WTC11 (cell line): ENCODE data around the gene SLC7A6. TPM values are rescaled to one million over a fixed set of nuclear protein-coding genes. Genes with fewer than 3 reads are reported as not detected.

ENCODE experiments used
- ATAC-seq: fragments of 200-7000 bp; cut with Tn5 transposase; 2 replicates; pipeline ENCODE4 v1.10.0; 2021; ENCODE audit warnings: mild to moderate bottlenecking, moderate library complexity
- CTCF ChIA-PET: fragments of 300-600 bp; sonication (Branson Sonifier 250); formaldehyde crosslinking; loops from one replicate; lab custom pipeline; 2021; ENCODE audit warnings: antibody characterized with exemption; lab: Charles Lee
- POLR2A ChIA-PET: fragments of 350-600 bp; sonication (Branson Sonifier 250); formaldehyde crosslinking; loops from one replicate; lab custom pipeline; 2021; ENCODE audit warnings: antibody characterized with exemption; lab: Charles Lee
- DNase-seq: peaks from one replicate; pipeline ENCODE4 v3.0.0; 2021; ENCODE audit warnings: low spot score
- H3K27ac Mint-ChIP-seq: 2 replicates; pipeline ENCODE4 v1.8.0; 2021; ENCODE audit warnings: mixed read lengths
- H3K27me3 Mint-ChIP-seq: 2 replicates; pipeline ENCODE4 v1.8.0; 2021; ENCODE audit warnings: low read depth, mild to moderate bottlenecking, moderate library complexity, mixed read lengths
- H3K36me3 Mint-ChIP-seq: 2 replicates; pipeline ENCODE4 v1.8.0; 2021; ENCODE audit warnings: mixed read lengths
- H3K4me1 Mint-ChIP-seq: 2 replicates; pipeline ENCODE4 v1.8.0; 2022; ENCODE audit warnings: mixed read lengths
- H3K4me3 Mint-ChIP-seq: 2 replicates; pipeline ENCODE4 v1.8.0; 2021; ENCODE audit warnings: mild to moderate bottlenecking, moderate library complexity, mixed read lengths
- H3K9me3 Mint-ChIP-seq: 2 replicates; pipeline ENCODE4 v1.8.0; 2021; ENCODE audit warnings: mixed read lengths
- AFF4 ChIP-seq: sonication (generic); formaldehyde crosslinking; IDR thresholded peaks from 2 replicates; pipeline ENCODE4 v1.8.1; 2023; ENCODE audit warnings: mild to moderate bottlenecking, missing genetic modification reagents, borderline replicate concordance
- ATF1 ChIP-seq: sonication (generic); formaldehyde crosslinking; IDR thresholded peaks from 2 replicates; pipeline ENCODE4 v1.8.1; 2023; ENCODE audit warnings: mild to moderate bottlenecking, moderate library complexity, missing genetic modification reagents
- ATF2 ChIP-seq: sonication (generic); formaldehyde crosslinking; IDR thresholded peaks from 2 replicates; pipeline ENCODE4 v1.8.1; 2022; ENCODE audit warnings: low read depth, missing genetic modification reagents, borderline replicate concordance
- ATF6 ChIP-seq: sonication (generic); formaldehyde crosslinking; IDR thresholded peaks from 2 replicates; pipeline ENCODE4 v1.8.1; 2023; ENCODE audit warnings: mild to moderate bottlenecking, missing genetic modification reagents
- ELF4 ChIP-seq: sonication (generic); formaldehyde crosslinking; IDR thresholded peaks from 2 replicates; pipeline ENCODE4 v1.8.1; 2022; ENCODE audit warnings: low read depth, mild to moderate bottlenecking, moderate library complexity, missing genetic modification reagents
- ETV6 ChIP-seq: sonication (generic); formaldehyde crosslinking; IDR thresholded peaks from 2 replicates; pipeline ENCODE4 v1.8.1; 2022; ENCODE audit warnings: mild to moderate bottlenecking, missing genetic modification reagents
- GTF2I ChIP-seq: fragments of 250-450 bp; sonication (Bioruptor Pico); conservative IDR thresholded peaks from 2 replicates; pipeline ENCODE4 v1.4.0; 2021; ENCODE audit warnings: mild to moderate bottlenecking
- JAZF1 ChIP-seq: fragments of 250-450 bp; sonication (Bioruptor Pico); IDR thresholded peaks from 2 replicates; pipeline ENCODE4 v1.9.0; 2021; ENCODE audit warnings: moderate library complexity, mild to moderate bottlenecking, inconsistent platforms
- NFATC4 ChIP-seq: fragments of 250-450 bp; sonication (Bioruptor Pico); IDR thresholded peaks from 2 replicates; pipeline ENCODE4 v1.9.0; 2021; ENCODE audit warnings: mild to moderate bottlenecking
- NR3C1 ChIP-seq: sonication (generic); formaldehyde crosslinking; conservative IDR thresholded peaks from 2 replicates; pipeline ENCODE4 v1.8.1; 2023; ENCODE audit warnings: low read depth, mild to moderate bottlenecking, missing genetic modification reagents
- PREB ChIP-seq: sonication (generic); formaldehyde crosslinking; IDR thresholded peaks from 2 replicates; pipeline ENCODE4 v1.8.1; 2022; ENCODE audit warnings: mild to moderate bottlenecking, missing genetic modification reagents, moderate library complexity, borderline replicate concordance
- SMAD3 ChIP-seq: sonication (generic); formaldehyde crosslinking; IDR thresholded peaks from 2 replicates; pipeline ENCODE4 v1.8.0; 2022; ENCODE audit warnings: missing genetic modification reagents, mild to moderate bottlenecking, borderline replicate concordance
- ZNF138 ChIP-seq: sonication (generic); formaldehyde crosslinking; conservative IDR thresholded peaks from 2 replicates; pipeline ENCODE4 v1.8.1; 2022; ENCODE audit warnings: mild to moderate bottlenecking, moderate library complexity, missing genetic modification reagents
- ZNF423 ChIP-seq: fragments of 250-450 bp; sonication (Bioruptor Pico); IDR thresholded peaks from 2 replicates; pipeline ENCODE4 v2.1.2; 2022; ENCODE audit warnings: mild to moderate bottlenecking, moderate library complexity
- ZNF425 ChIP-seq: fragments of 250-450 bp; sonication (Bioruptor Pico); conservative IDR thresholded peaks from 2 replicates; pipeline ENCODE4 v1.9.0; 2021; ENCODE audit warnings: mild to moderate bottlenecking
- ZNF512 ChIP-seq: sonication (generic); formaldehyde crosslinking; IDR thresholded peaks from 2 replicates; pipeline ENCODE4 v1.8.1; 2022; ENCODE audit warnings: missing genetic modification reagents, borderline replicate concordance
- total RNA-seq: library from RNA; stranded (reverse); gene quantifications from 3 replicates; pipeline ENCODE4 v1.2.3, GENCODE V29; 2021
- TF ChIP-seq, protein P1 (sequence below): sonication (generic); formaldehyde crosslinking; IDR thresholded peaks from 2 replicates; pipeline ENCODE4 v1.8.0; 2022; ENCODE audit warnings: mild to moderate bottlenecking, missing genetic modification reagents
- TF ChIP-seq, protein P2 (sequence below): sonication (generic); formaldehyde crosslinking; IDR thresholded peaks from 2 replicates; pipeline ENCODE4 v1.8.1; 2023; ENCODE audit warnings: mild to moderate bottlenecking, missing genetic modification reagents

Gene SLC7A6
- total RNA-seq, 1 experiment from 2014 or later, result 27.4 TPM

- TF ChIP-seq ZNF138 (CRISPR knock-in tag), result no peak
- no peak for TF ChIP-seq SMAD3 (CRISPR knock-in tag)
- TF ChIP-seq PREB (CRISPR knock-in tag), result no peak
- no peak for TF ChIP-seq ATF1 (CRISPR knock-in tag)
- TF ChIP-seq JAZF1, result no peak
- TF ChIP-seq, protein P1, sequence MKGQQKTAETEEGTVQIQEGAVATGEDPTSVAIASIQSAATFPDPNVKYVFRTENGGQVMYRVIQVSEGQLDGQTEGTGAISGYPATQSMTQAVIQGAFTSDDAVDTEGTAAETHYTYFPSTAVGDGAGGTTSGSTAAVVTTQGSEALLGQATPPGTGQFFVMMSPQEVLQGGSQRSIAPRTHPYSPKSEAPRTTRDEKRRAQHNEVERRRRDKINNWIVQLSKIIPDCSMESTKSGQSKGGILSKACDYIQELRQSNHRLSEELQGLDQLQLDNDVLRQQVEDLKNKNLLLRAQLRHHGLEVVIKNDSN, result no peak
Measured at GRCh38 chr16:68298312-68298711, 34.0 kb downstream of the SLC7A6 start (continued).

GRCh38 chr16:68298907-68299561, 34.7 kb downstream of the SLC7A6 start:
- Mint-ChIP-seq H3K27ac (no peak overlapping the region), H3K4me1 (no peaks in the 10 kb centered on the region; the same call in 1 of the 2 replicates), H3K27me3 (no peaks in the 10 kb centered on the region), H3K9me3 (no peaks in the 10 kb centered on the region), H3K4me3 (no peak overlapping the region), H3K36me3 (peaks cover 55% of the 10 kb centered on the region)
- DNase-seq (no peak), ATAC-seq (no peak)
- CTCF ChIA-PET, result interaction anchor here (1.0 kb wide), 1 partner anchor 37 kb away, joined by 3 read pairs; no protein-coding TSS in a partner anchor
- POLR2A ChIA-PET, result no interaction called here
- TF ChIP-seq, protein P2, sequence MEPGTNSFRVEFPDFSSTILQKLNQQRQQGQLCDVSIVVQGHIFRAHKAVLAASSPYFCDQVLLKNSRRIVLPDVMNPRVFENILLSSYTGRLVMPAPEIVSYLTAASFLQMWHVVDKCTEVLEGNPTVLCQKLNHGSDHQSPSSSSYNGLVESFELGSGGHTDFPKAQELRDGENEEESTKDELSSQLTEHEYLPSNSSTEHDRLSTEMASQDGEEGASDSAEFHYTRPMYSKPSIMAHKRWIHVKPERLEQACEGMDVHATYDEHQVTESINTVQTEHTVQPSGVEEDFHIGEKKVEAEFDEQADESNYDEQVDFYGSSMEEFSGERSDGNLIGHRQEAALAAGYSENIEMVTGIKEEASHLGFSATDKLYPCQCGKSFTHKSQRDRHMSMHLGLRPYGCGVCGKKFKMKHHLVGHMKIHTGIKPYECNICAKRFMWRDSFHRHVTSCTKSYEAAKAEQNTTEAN (CRISPR knock-in tag), result no peak
- TF ChIP-seq ATF6 (no peak), AFF4 (CRISPR knock-in tag) (no peak), NR3C1 (CRISPR knock-in tag) (no peak), ETV6 (CRISPR knock-in tag) (no peak), ZNF425 (CRISPR knock-in tag) (no peak), ZNF423 (CRISPR knock-in tag) (no peak), ATF2 (CRISPR knock-in tag) (no peak), NFATC4 (CRISPR knock-in tag) (no peak), ELF4 (CRISPR knock-in tag) (no peak), ZNF512 (CRISPR knock-in tag) (no peak), GTF2I (no peak)
